ENCODE measurements around the gene YARS1.

Gene YARS1

GRCh38 chr1:32780628-32781234 is 36.4 kb downstream of the YARS1 start:
- DNase-seq (ENCODE audit: low read depth, low spot score), result no peak

DNA sequence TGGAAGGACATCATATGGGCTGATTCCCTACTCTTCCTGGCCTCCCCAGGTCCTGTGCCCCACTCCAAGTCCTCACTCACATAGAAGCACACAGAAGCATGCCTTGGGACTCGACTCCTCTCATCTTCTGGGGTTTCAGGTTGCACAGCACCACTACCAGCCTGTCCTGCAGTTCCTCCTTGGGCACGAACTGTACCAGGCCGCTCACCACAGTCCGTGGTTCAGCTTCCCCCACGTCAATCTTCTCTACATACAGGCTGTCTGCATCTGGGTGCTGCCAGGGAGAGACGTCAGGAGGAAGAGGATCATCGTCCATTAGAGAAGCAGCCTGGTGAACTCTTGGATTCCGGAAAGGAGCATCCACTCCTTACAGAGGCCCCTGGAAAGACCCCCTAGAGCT is 37.2 kb downstream of the YARS1 start:
- no peak for DNase-seq (ENCODE audit: low read depth, low spot score)

DNA sequence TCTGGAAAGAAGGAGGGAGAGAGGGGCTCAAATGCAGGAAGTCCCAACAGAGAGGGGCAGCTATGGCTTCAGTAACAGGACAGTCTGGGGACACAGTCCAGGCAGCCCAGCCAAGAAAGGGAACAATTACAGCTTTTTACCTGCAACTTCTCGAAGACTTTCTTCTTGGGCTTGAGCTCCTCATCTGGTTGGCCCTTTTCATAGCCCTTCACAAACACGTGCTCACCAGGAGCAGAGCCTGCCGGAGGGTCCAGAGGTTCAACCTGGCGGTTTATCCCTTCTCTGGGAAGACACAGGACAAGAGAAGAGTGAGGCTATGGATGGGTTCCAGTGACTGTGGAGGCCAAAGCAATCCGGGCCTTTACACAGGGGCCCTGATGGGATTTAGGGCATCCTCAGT is 37.9 kb downstream of the YARS1 start:
- no peak for DNase-seq (ENCODE audit: low read depth, low spot score)

GRCh38 chr1:32775640-32776337 is 41.4 kb downstream of the YARS1 start:
- DNase-seq (ENCODE audit: low read depth, low spot score), result no peak

DNA sequence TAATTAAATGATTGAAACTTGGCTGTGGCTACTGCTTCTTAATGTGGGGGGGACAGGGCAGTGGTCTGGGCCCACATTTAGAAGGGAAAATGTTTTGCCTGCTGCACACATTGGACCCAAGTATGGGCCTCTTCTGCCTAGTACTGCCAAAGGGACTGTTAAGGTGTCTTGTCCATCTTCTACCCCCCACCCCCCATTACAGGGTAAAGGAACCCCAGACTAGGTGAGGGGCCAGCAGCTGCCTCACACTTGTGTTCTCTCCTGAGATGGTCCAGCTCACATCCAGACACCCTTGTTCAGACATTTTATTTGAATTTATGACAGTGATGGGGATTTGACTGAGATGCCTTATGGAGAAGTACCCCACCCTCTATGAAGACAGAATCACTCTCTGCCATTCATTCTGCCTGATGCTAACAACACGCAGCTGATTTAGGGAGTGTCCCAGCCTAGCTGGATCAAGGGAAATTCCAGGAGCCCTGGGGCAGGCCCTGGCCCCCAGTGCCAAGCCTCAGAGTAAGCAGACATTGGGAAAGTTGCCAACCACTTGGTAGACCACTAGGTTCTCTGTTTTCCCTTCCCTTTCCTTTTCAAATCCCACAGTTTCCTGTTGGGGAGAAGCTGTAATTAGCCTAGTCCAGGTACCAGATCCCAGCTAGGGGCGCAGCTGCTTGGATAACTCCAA is 42.1 kb downstream of the YARS1 start:
- DNase-seq (ENCODE audit: low read depth, low spot score), result no peak

DNA sequence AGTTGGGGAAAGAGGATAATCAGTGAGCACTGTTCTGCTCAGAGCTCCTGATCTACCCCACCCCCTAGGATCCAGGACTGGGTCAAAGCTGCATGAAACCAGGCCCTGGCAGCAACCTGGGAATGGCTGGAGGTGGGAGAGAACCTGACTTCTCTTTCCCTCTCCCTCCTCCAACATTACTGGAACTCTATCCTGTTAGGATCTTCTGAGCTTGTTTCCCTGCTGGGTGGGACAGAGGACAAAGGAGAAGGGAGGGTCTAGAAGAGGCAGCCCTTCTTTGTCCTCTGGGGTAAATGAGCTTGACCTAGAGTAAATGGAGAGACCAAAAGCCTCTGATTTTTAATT is 42.7 kb downstream of the YARS1 start:
- no peak for DNase-seq (ENCODE audit: low read depth, low spot score)

GRCh38 chr1:32773764-32774463 is 43.2 kb downstream of the YARS1 start:
- DNase-seq (ENCODE audit: low read depth, low spot score), result no peak

DNA sequence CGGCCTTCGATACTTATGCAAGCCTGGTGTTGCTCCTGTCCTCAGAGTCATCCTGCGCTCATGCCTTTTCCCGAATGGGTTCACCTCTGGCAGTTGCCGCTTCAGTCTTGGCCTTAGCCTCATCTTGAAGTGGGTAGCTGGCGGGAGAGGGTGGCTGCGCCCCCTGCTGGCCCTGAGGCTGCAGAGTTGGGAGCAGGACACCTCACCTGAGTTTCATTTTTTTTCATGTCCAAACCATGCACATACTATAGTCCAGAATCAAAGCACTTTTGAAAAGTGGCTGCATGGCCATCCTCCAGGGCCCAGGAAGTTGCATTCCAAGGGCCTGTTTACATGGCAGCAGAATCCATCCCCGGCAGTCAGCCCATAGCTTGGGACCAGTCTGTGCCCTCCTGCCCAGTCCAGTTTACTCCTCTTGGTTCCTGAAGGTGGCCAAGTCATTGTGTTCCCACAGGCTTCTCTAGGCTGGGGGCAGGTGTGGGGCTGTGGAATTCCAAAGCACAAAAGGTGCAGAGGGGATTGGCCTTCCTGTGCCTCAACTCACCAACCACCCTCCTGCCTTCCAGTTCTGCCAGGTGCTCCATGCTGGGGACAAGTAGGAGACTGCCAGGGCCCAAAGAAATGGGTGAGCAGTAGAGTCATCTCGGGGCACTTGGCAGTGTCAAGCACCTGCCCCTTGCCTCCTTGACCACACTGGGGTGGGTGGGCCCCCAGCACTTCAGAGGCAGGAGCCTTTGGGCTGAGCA is 44.0 kb downstream of the YARS1 start:
- DNase-seq (ENCODE audit: low read depth, low spot score), result no peak

GRCh38 chr1:32772281-32773017 is 44.7 kb downstream of the YARS1 start:
- DNase-seq (ENCODE audit: low read depth, low spot score), result no peak

DNA sequence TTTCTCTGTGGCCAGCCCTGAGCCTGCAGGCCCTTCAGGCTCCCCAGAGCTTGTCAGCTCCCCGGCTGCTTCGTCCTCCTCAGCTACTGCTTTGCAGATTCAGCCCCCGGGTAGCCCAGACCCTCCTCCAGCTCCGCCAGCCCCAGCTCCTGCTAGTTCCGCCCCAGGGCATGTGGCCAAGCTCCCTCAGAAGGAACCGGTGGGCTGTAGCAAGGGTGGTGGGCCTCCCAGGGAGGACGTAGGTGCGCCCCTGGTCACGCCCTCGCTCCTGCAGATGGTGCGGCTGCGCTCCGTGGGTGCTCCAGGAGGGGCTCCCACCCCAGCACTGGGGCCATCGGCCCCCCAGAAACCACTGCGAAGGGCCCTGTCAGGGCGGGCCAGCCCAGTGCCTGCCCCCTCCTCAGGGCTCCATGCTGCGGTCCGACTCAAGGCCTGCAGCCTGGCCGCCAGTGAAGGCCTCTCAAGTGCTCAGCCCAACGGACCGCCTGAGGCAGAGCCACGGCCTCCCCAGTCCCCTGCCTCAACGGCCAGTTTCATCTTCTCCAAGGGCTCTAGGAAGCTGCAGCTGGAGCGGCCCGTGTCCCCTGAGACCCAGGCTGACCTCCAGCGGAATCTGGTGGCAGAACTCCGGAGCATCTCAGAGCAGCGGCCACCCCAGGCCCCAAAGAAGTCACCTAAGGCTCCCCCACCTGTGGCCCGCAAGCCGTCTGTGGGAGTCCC is 45.4 kb downstream of the YARS1 start:
- DNase-seq (ENCODE audit: low read depth, low spot score), result no peak

- no peak for DNase-seq (ENCODE audit: low read depth, low spot score)
Measured at GRCh38 chr1:32770741-32771548, 46.2 kb downstream of the YARS1 start.

DNA sequence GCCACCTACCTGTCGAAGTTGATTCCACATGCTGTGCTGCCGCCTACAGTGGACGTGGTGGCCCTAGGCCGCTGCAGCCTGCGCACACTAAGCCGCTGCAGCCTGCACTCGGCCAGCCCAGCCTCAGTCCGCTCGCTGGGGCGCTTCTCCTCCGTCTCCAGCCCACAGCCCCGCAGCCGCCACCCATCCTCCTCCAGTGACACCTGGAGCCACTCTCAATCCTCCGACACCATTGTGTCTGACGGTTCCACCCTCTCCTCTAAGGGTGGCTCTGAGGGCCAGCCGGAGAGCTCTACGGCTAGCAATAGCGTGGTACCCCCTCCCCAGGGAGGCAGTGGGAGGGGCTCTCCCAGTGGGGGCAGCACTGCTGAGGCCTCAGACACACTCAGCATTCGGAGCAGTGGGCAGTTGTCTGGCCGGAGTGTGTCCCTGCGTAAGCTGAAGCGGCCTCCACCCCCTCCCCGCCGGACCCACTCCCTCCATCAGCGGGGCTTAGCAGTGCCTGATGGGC is 46.9 kb downstream of the YARS1 start:
- no peak for DNase-seq (ENCODE audit: low read depth, low spot score)

DNA sequence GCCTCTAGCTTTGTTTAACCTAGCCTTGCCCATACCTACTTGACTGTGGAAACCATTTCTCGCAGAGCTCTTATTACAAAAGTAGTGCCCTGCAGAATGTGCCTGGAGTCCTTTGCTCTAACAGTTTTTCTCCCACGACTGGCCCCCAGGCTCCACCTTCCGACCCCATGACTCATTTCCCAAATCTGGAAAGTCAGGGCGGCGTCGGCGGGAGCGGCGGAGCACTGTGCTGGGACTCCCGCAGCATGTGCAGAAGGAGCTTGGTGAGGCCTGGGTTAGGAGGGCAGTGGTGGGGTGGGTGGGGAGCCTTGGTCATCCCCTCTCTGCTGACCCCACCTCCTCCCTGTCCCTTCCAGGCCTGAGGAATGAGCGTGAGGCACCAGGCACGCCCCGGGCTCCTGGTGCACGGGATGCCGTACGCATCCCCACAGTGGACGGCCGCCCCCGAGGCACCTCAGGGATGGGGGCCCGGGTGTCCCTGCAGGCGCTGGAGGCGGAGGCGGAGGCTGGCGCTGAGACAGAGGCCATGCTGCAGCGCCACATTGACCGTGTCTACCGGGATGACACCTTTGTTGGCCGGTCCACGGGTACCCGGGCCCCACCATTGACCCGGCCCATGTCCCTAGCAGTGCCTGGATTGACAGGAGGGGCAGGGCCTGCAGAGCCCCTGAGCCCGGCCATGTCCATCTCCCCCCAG is 47.5 kb downstream of the YARS1 start:
- no peak for DNase-seq (ENCODE audit: low read depth, low spot score)

GRCh38 chr1:32768110-32768850 is 48.9 kb downstream of the YARS1 start:
- no peak for DNase-seq (ENCODE audit: low read depth, low spot score)

GRCh38 chr1:32767641-32768040 is 49.5 kb downstream of the YARS1 start:
- no peak for DNase-seq (ENCODE audit: low read depth, low spot score)

GRCh38 chr1:32767156-32767555 is 50.0 kb downstream of the YARS1 start:
- DNase-seq (ENCODE audit: low read depth, low spot score), result no peak

- no peak for DNase-seq (ENCODE audit: low read depth, low spot score)
Measured at GRCh38 chr1:32766328-32766972, 50.7 kb downstream of the YARS1 start.
